ENCODE results near the gene CSHL1.

Gene CSHL1

DNA sequence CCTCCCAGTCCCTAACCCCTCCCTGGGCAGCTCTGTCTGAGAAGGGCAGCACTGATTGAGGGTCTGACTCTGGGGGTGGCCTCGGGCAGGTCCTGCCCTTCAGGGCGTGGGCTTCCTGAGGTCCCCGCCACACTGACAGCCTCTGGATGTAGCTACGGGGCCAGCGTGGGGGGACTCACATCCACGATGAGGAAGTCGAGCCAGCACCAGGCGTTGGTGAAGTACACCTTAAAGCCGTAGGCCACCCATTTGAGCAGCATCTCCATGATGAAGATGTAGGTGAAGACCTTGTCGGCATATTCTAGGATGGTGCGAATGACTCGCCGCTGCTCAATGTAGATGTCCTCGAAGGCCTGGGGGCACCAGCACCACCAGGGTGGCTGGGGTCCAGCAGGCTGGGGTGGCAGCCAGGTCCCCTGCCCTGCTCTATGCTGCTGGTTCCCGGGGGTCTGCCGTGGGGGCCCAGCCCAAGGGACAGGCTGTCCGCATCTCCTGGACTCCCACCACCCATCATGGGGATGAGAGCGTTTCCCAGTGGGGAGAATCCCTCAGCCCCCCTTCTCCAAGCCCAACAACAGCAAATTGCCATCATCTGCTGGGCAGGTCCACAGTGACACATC, 36.8 kb upstream of the CSHL1 start:
- TF ChIP-seq TAF1 (IDR thresholded peaks at IDR 0.05; ENCODE audit: borderline replicate concordance, low read depth, low read length) (no peak), POLR2A (IDR thresholded peaks at IDR 0.05; ENCODE audit: low read depth, low read length) (no peak), POLR2AphosphoS5 (IDR thresholded peaks at IDR 0.05; ENCODE audit: low read depth, low read length) (no peak)
- FAIRE-seq (no peak), DNase-seq (ENCODE audit: insufficient read length) (no peak)

DNA sequence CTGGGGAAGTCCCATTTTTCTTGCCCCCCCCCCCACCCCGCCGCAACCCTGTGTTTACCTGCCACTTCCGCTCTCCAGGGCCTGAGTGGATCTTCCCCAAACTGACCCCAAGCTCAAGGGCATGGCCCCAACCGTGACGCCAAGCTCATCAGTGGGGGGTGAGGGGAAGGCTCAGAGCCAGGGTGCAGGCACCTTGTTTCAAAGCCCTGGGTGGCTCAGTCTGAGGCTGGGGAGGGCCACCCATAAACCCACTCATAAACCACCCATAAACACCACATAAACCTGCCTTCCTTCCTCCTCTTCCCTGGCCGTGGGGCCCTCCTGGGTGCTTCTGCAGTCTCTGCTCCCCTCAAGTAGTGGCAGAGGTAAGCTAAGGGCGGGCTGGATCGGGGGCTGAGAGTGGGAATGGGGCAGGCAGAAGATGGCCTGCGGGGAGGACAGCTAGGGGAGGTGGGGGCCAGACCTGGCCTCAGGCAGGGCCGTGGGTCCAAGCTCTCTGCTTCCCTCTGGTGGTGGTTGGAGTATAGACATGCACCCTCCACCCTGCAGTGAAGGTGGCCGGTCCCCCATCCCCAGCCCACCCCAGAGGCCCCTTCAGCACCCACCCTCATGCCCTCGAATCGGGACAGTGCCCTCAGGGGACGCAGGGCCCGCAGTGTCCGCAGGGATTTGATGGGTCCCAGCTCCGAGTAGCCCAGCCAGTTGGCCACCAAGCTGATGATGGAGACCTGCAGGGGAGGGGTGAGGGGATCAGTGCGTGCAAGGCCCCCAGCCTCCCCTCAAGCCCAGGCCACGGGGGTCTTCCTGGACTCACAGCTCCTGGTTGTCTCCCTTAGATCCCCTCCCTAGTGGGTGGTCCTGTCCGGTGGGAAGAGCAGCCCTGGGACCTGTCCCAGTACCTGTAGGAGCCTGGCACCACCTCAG, 35.6 kb upstream of the CSHL1 start:
- peak; percentile 96 for DNase-seq (ENCODE audit: insufficient read length)
- no peak for TF ChIP-seq POLR2AphosphoS5 (IDR thresholded peaks at IDR 0.05; ENCODE audit: low read depth, low read length)
- TF ChIP-seq TAF1 (IDR thresholded peaks at IDR 0.05; ENCODE audit: borderline replicate concordance, low read depth, low read length), result no peak
- no peak for TF ChIP-seq POLR2A (IDR thresholded peaks at IDR 0.05; ENCODE audit: low read depth, low read length)
- FAIRE-seq, result peak; percentile 98

DNA sequence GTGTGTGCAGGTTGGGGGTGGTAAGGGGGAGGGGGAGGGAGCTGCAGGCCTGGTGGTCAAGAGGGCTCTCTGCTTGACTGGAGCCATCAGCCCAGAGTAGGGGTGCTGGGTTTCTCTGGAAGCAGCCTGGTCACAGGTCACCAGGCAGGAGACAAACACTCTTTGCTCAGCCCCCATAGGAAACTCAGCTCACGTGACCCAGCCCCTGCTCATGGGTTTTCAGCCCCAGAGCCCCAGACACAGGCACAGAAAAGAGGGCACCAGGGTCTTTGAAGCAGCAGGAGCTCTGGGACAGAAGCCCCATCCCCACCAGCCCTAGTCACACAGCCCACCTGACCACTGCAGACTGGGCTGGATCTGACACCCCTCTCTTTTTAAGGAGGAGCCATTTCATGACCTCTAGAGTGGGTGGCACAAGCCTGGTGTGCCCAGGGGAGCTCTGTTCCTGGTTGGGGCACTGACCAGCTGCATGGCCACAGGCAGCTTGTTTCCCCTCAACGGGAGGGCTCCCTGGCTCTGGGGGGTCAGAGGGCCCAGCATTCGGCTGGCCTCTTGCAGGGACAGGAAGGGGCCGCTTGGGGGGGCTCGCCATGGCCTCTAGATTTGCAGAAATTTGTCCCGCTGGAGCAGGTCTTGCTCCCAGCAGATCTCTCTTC, 34.9 kb upstream of the CSHL1 start:
- TF ChIP-seq POLR2A (IDR thresholded peaks at IDR 0.05; ENCODE audit: low read depth, low read length) (no peak), POLR2AphosphoS5 (IDR thresholded peaks at IDR 0.05; ENCODE audit: low read depth, low read length) (no peak), TAF1 (IDR thresholded peaks at IDR 0.05; ENCODE audit: borderline replicate concordance, low read depth, low read length) (no peak)
- no peak for FAIRE-seq
- peak; percentile 57 for DNase-seq (ENCODE audit: insufficient read length)

DNA sequence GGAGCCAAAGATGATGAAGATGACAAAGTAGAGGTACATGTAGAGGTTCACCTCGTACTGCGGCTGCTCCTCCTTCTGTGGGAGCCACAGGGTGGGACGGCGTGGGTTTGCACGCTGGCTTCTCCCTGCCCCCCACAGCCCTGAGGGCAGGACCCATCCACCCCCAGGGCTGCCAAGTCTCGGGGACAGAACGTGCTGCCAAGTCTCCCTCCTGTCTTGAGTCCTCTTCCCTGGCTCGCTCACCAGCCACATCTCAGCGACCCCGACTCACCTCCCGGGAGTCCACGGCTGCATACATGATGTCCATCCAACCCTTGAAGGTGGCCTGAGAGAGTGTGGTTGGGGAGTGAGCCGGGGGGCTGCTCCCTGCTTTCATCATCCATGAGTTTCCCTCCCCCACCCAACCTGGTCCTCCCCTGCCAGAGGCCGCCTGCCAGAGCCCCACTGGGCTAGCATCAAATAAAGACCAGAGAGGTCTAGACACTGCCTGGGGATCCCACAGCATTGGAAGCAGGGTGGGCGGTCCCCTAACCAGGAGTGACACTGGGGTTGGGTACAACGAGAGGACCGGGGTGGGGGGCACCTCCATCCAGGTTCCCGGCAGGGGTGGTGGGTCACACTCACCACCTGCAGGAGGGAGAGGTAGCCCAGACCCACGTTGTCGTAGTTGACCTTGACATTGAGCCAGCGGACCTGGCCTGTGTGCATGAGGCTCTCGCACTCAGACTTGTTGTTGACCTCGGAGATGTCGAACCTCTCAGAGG, 33.9 kb upstream of the CSHL1 start:
- DNase-seq (ENCODE audit: insufficient read length) (no peak), FAIRE-seq (no peak)
- no peak for TF ChIP-seq TAF1 (IDR thresholded peaks at IDR 0.05; ENCODE audit: borderline replicate concordance, low read depth, low read length)
- no peak for TF ChIP-seq POLR2A (IDR thresholded peaks at IDR 0.05; ENCODE audit: low read depth, low read length)
- no peak for TF ChIP-seq POLR2AphosphoS5 (IDR thresholded peaks at IDR 0.05; ENCODE audit: low read depth, low read length)

DNA sequence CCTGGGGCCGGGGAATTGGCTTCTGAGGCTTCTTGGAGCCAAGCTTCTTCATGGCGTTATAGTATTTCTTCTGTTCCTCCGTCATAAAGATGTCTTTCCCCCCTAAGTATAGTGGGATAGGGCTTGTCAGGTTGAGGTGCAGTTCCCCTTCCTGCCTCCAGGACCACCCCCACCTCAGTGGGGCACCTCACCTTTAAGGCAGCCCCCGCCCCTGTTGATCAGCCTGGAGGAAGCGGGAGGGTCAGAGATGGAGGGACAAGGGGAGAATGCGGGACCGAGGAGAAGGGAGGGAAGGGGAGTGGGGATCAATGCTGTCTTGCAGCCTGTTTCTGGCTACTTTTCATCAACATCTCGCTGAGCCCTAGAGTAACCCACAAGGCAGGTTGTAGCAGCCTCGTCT, 32.7 kb upstream of the CSHL1 start:
- FAIRE-seq (no peak), DNase-seq (ENCODE audit: insufficient read length) (no peak)
- TF ChIP-seq POLR2AphosphoS5 (IDR thresholded peaks at IDR 0.05; ENCODE audit: low read depth, low read length) (no peak), POLR2A (IDR thresholded peaks at IDR 0.05; ENCODE audit: low read depth, low read length) (no peak), TAF1 (IDR thresholded peaks at IDR 0.05; ENCODE audit: borderline replicate concordance, low read depth, low read length) (no peak)

GRCh38 chr17:63942309-63942985, 31.4 kb upstream of the CSHL1 start:
- TF ChIP-seq TAF1 (IDR thresholded peaks at IDR 0.05; ENCODE audit: borderline replicate concordance, low read depth, low read length), result no peak
- no peak for TF ChIP-seq POLR2A (IDR thresholded peaks at IDR 0.05; ENCODE audit: low read depth, low read length)
- no peak for TF ChIP-seq POLR2AphosphoS5 (IDR thresholded peaks at IDR 0.05; ENCODE audit: low read depth, low read length)
- DNase-seq (ENCODE audit: insufficient read length) (no peak), FAIRE-seq (no peak)

- FAIRE-seq (no peak), DNase-seq (ENCODE audit: insufficient read length) (no peak)
- TF ChIP-seq POLR2AphosphoS5 (IDR thresholded peaks at IDR 0.05; ENCODE audit: low read depth, low read length), result no peak
Observed at GRCh38 chr17:63941751-63942150, 30.7 kb upstream of the CSHL1 start.

DNA sequence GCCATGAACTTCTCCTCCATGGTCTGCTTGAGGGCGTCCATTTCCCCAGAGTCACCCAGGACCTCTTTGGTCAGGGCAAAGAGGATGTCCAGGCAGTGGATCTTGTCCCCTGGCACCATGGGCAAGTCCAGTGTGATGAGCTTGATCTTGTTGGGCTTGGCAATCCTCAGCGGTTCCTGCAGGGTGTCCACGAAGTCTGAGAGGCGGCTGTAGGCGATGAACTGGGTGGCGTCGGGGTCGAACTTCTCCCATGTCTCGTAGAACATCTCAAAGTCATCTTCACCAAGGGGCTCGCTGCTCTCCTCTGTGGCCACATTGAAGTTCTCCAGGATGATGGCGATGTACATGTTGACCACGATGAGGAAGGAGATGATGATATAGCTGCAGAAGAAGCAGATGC, 30.1 kb upstream of the CSHL1 start:
- no peak for TF ChIP-seq POLR2A (IDR thresholded peaks at IDR 0.05; ENCODE audit: low read depth, low read length)
- no peak for TF ChIP-seq TAF1 (IDR thresholded peaks at IDR 0.05; ENCODE audit: borderline replicate concordance, low read depth, low read length)
- TF ChIP-seq POLR2AphosphoS5 (IDR thresholded peaks at IDR 0.05; ENCODE audit: low read depth, low read length), result no peak
- FAIRE-seq (no peak), DNase-seq (ENCODE audit: insufficient read length) (no peak)

- no peak for TF ChIP-seq TAF1 (IDR thresholded peaks at IDR 0.05; ENCODE audit: borderline replicate concordance, low read depth, low read length)
- no peak for TF ChIP-seq POLR2AphosphoS5 (IDR thresholded peaks at IDR 0.05; ENCODE audit: low read depth, low read length)
- TF ChIP-seq POLR2A (IDR thresholded peaks at IDR 0.05; ENCODE audit: low read depth, low read length), result no peak
- FAIRE-seq (no peak), DNase-seq (ENCODE audit: insufficient read length) (no peak)
Observed at GRCh38 chr17:63940584-63940983, 29.5 kb upstream of the CSHL1 start.

- no peak for TF ChIP-seq TAF1 (IDR thresholded peaks at IDR 0.05; ENCODE audit: borderline replicate concordance, low read depth, low read length)
- FAIRE-seq (no peak), DNase-seq (ENCODE audit: insufficient read length) (no peak)
Observed at GRCh38 chr17:63939884-63940283, 28.8 kb upstream of the CSHL1 start.

DNA sequence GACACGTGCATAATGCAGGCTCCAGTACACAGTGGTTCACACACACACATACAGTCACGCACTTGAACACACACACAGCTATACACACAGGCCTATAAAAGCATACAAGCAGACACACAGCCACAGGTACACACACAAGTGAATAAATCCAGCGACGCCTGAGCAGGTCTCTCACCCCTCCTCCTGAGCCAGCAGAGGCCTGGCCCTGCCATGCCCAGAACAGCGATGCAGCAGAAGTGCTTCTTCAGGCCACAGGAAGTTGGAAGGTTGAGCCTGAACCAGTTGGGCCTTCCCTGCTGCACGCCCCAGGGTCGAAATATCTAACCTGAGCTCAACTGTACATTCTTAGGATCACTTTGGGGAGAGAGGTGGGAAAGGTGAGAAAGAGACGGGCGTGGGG, 28.3 kb upstream of the CSHL1 start:
- FAIRE-seq, result no peak
- TF ChIP-seq POLR2AphosphoS5 (IDR thresholded peaks at IDR 0.05; ENCODE audit: low read depth, low read length) (no peak), POLR2A (IDR thresholded peaks at IDR 0.05; ENCODE audit: low read depth, low read length) (no peak), TAF1 (IDR thresholded peaks at IDR 0.05; ENCODE audit: borderline replicate concordance, low read depth, low read length) (no peak)
- no peak for DNase-seq (ENCODE audit: insufficient read length)

Data from GM12892 (cell line).